A673 (cell line): ENCODE measurements around the gene PNMA6A. TPM values are rescaled to one million over a fixed set of nuclear protein-coding genes. Genes with fewer than 3 reads are reported as not detected.
"Not testable (repeated sequence)": the region's sequence is repeated elsewhere in the genome, so short reads cannot be mapped to it uniquely, and the experiment has no call there.

ENCODE experiments used
- BruUV-seq: library from RNA; stranded (reverse); fragments of 400-500 nt; replicated peaks from 2 replicates; lab custom pipeline; 2021; lab: Mats Ljungman, UMichigan
- CTCF ChIA-PET: fragments of 300-600 bp; sonication (Branson Sonifier 250); formaldehyde crosslinking; loops from one replicate; lab custom pipeline; 2022; ENCODE audit warnings: antibody characterized with exemption; lab: Charles Lee
- POLR2A ChIA-PET: fragments of 300-600 bp; sonication (Branson Sonifier 250); formaldehyde crosslinking; loops from one replicate; lab custom pipeline; 2022; ENCODE audit warnings: antibody characterized with exemption; ENCODE audit not compliant: low non-redundant PET; lab: Charles Lee
- DNase-seq: peaks from one replicate; pipeline ENCODE4 v3.0.0-alpha.2; 2015; ENCODE audit warnings: low spot score
- H3K27ac ChIP-seq: fragments of 200-600 bp; sonication (generic); 2 replicates; pipeline ENCODE4 v1.5.1; 2016; ENCODE audit warnings: mixed run types, low read depth, mild to moderate bottlenecking, mixed read lengths, antibody characterized with exemption, low read length; ENCODE audit not compliant: poor library complexity, severe bottlenecking
- H3K27me3 ChIP-seq: fragments of 200-600 bp; sonication (generic); replicated peaks from 2 replicates; pipeline ENCODE4 v1.6.1; 2017; ENCODE audit warnings: mixed run types, low read depth, mild to moderate bottlenecking, mixed read lengths, antibody characterized with exemption, low read length; ENCODE audit not compliant: insufficient read depth, poor library complexity
- H3K36me3 ChIP-seq: fragments of 200-600 bp; sonication (generic); 2 replicates; pipeline ENCODE4 v1.6.1; 2016; ENCODE audit warnings: mixed run types, mild to moderate bottlenecking, mixed read lengths, antibody characterized with exemption, low read length; ENCODE audit not compliant: insufficient read depth, poor library complexity, severe bottlenecking
- H3K4me1 ChIP-seq: fragments of 200-600 bp; sonication (generic); 2 replicates; pipeline ENCODE4 v1.6.1; 2017; ENCODE audit warnings: mixed run types, mild to moderate bottlenecking, mixed read lengths, antibody characterized with exemption, low read length; ENCODE audit not compliant: insufficient read depth, poor library complexity, severe bottlenecking
- H3K4me3 ChIP-seq: fragments of 200-600 bp; sonication (generic); 2 replicates; pipeline ENCODE4 v1.5.1; 2016; ENCODE audit warnings: low read depth, mixed run types, mild to moderate bottlenecking, mixed read lengths, low read length; ENCODE audit not compliant: poor library complexity, severe bottlenecking
- H3K9me3 ChIP-seq: fragments of 200-600 bp; sonication (generic); 2 replicates; pipeline ENCODE4 v1.6.1; 2016; ENCODE audit warnings: mixed run types, low read depth, mild to moderate bottlenecking, mixed read lengths, antibody characterized with exemption, low read length; ENCODE audit not compliant: poor library complexity, severe bottlenecking
- EZH2 ChIP-seq: fragments of 200-600 bp; sonication (generic); IDR thresholded peaks from 2 replicates; pipeline ENCODE4 v1.6.1; 2017; ENCODE audit warnings: borderline replicate concordance, low read depth, mild to moderate bottlenecking, mixed read lengths, antibody characterized with exemption, low read length; ENCODE audit not compliant: poor library complexity, severe bottlenecking
- intact Hi-C: fragments of 100-400 bp; cut with micrococcal nuclease; formaldehyde crosslinking; loops from one replicate; pipeline ENCODE4 v1.10.0; 2022; ENCODE audit not compliant: unreplicated experiment
- total RNA-seq: library from RNA; stranded (reverse); gene quantifications from 2 replicates; pipeline ENCODE4 v1.2.3, GENCODE V29; 2021
- TF ChIP-seq, protein P1 (sequence below): fragments of 300-800, 200-600 bp; sonication (generic); conservative IDR thresholded peaks from 2 replicates; pipeline ENCODE4 v1.5.1; 2017; ENCODE audit warnings: low read depth, mild to moderate bottlenecking, antibody characterized with exemption, low read length, moderate library complexity, mixed read lengths

PNMA6A gene
- total RNA-seq, 1 experiment from 2014 or later, result 6.3 TPM

DNA sequence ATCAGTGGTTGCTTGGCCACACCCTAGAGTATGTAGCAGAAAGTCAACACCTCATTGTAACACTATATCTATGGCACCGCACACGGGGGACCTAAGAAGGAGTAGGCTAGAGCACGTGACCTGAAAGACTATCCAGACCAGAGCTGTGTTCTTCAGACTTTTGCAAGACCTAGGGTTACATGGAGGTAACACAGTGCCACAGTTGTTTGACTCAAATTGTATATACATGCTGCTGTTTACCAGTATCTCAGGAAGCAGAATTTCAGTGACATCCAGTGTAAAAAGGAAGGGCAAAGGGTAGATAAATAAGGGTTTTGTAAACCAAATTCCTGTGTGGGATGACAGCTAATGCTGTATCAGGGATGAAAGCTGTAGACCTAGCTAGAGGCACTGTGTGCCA is 30.2 kb downstream of the PNMA6A start:
- Histone ChIP-seq H3K36me3 (no peaks in the 10 kb centered on the region), H3K4me3 (no peak overlapping the region), H3K27me3 (no peaks in the 10 kb centered on the region), H3K27ac (no peak overlapping the region), H3K9me3 (no peaks in the 10 kb centered on the region), H3K4me1 (no peaks in the 10 kb centered on the region)
- intact Hi-C loops, result no loop called here
- POLR2A ChIA-PET, result no interaction called here
- DNase-seq, result no peak
- no peak for TF ChIP-seq EZH2
- TF ChIP-seq, protein P1, sequence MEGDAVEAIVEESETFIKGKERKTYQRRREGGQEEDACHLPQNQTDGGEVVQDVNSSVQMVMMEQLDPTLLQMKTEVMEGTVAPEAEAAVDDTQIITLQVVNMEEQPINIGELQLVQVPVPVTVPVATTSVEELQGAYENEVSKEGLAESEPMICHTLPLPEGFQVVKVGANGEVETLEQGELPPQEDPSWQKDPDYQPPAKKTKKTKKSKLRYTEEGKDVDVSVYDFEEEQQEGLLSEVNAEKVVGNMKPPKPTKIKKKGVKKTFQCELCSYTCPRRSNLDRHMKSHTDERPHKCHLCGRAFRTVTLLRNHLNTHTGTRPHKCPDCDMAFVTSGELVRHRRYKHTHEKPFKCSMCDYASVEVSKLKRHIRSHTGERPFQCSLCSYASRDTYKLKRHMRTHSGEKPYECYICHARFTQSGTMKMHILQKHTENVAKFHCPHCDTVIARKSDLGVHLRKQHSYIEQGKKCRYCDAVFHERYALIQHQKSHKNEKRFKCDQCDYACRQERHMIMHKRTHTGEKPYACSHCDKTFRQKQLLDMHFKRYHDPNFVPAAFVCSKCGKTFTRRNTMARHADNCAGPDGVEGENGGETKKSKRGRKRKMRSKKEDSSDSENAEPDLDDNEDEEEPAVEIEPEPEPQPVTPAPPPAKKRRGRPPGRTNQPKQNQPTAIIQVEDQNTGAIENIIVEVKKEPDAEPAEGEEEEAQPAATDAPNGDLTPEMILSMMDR, result no peak
- CTCF ChIA-PET, result no interaction called here
- BruUV-seq, result no TSS peak

DNA sequence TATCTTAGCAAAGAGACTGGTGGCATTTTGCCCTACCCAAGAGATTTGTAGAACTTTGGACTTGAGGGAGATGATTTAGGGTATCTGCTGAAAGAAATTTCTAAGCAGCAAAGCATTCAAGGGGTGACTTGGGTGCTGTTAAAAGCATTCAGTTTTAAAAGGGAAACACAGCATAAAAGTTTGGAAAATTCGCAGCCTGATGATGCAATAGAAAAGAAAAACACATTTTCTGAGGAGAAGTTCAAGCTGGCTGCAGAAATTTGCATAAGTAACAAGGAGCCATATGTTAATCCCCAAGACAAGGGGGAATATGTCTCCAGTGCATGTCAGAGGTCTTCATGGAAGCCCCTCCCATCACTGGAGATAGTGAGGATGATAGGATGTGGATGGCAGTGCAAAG is 32.7 kb downstream of the PNMA6A start:
- H3K27ac ChIP-seq, H3K4me1 ChIP-seq, intact Hi-C loops, POLR2A ChIA-PET, DNase-seq, H3K36me3 ChIP-seq, BruUV-seq, H3K9me3 ChIP-seq, H3K27me3 ChIP-seq, H3K4me3 ChIP-seq, CTCF ChIA-PET: not testable (repeated sequence)

DNA sequence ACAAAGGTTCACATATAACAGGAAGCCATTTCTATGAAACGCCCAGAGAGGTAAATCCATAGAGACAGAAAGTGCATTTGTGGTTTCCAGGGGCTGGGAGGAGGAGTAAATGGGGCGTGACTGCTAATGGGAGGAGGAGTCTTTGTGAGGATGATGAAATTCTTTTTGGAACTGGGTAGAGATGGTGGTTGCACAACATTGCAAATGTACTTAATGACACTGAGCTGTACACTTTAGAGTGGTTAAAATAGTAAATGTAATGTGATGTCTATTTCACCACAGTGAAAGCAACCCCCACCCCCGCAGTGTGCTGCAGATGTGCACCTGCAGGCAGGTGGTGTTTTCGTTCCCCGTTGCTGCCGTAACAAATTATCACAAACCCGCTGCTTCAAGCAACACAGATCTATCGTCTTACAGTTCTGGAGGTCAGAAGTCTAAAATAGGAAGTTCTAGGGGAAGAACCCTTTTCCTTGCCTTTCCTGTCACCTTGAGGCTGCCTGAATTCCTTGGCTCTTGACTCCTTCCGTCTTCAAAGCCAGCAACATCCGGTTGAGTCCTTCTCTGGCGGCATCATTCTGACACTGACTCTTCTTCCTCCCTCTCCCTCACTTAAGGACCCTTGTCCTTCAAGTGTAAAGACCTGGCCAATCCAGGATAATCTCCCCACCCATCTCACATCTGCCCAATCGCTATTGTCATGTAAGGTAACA is 34.0 kb downstream of the PNMA6A start:
- H3K27ac ChIP-seq, H3K27me3 ChIP-seq, POLR2A ChIA-PET, H3K9me3 ChIP-seq, H3K4me1 ChIP-seq, BruUV-seq, H3K36me3 ChIP-seq, intact Hi-C loops, DNase-seq, CTCF ChIA-PET, H3K4me3 ChIP-seq: not testable (repeated sequence)

DNA sequence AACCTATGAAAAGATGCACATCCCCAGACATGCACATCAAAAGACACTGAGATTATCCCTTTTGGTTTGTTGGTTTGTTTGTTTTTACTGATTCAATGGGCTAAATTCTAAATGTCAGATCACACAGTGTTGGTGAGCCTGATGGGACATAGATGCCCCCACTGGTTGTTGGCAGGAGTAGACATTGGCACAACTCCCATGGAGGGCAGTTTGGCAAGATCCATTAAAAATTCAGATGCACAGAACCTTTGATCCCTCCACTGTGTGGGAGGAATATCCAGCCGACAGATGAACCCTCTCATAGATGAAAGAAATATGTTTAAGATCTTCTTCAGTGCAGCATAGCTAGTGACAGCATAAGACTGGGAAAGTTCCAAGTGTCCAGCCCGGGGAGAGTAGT is 38.5 kb downstream of the PNMA6A start:
- POLR2A ChIA-PET, result not testable (repeated sequence)

DNA sequence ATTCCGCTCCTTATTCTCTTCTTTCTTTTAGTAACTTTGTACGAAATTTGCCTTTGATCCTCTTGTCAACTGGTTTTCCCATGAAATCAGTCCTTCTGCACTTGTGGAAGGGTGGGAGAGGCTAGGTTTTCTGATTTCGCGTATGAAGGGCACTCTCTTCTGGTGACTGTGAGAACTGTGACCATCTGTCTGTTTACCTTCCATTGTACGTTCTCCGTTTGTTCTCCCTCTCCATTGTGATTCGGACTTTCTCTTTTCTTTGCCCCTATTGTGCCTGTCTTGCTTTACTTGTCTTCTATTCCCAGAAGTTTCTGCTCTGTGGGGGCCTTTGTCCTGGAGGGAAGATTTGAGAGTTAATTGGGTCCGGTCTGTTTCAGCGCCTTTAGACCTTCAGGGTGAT is 41.6 kb downstream of the PNMA6A start:
- H3K27me3 ChIP-seq, POLR2A ChIA-PET: not testable (repeated sequence)

More for the DNA sequence above, 38.5 kb downstream of the PNMA6A start:
- H3K4me3 ChIP-seq, CTCF ChIA-PET, H3K27ac ChIP-seq, DNase-seq, H3K9me3 ChIP-seq, H3K27me3 ChIP-seq, H3K4me1 ChIP-seq, H3K36me3 ChIP-seq, intact Hi-C loops, BruUV-seq: not testable (repeated sequence)

DNA sequence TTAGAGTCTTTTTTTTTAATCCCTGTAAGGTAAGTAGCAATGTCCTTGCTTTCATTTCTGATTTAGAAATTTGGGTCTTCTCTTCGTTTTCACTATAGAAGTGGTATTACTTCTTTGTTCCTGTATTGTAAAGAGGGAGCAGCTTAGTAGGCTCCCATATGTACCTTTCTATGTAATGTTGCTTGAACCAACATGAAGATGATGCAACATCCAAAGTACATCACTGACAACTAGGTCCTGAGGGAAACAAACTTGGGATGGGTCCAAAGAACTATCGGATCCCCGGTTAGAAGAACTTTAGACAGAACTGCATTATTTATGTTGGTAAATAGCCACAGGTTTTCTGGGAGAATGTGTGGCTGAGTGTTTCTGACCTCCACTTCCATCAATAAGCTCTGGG is 45.5 kb downstream of the PNMA6A start:
- CTCF ChIA-PET, BruUV-seq, H3K4me3 ChIP-seq, H3K9me3 ChIP-seq, H3K27ac ChIP-seq, H3K4me1 ChIP-seq, H3K27me3 ChIP-seq, POLR2A ChIA-PET, DNase-seq, H3K36me3 ChIP-seq, intact Hi-C loops: not testable (repeated sequence)

More for the DNA sequence above, 41.6 kb downstream of the PNMA6A start:
- BruUV-seq, H3K9me3 ChIP-seq, CTCF ChIA-PET, H3K4me3 ChIP-seq, H3K27ac ChIP-seq, DNase-seq, H3K4me1 ChIP-seq, intact Hi-C loops, H3K36me3 ChIP-seq: not testable (repeated sequence)

DNA sequence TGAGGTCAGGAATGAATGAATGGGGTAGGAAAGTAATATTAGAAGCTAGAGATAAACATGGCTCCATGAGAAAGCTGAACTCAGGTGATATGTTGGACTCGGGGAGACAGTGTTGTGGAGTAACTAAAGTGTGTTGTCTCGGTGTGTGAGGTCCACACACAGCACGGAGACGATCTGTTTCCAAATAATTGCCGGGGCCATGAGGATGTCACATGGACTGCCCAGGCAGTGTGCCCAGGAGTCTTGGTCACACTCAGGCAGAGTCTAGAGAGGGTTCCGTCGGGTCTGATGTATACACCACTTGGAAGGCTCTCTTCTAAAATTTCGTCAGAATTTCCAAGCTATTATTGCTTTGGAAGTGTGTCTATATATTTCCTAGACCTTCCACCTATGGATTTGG is 48.0 kb downstream of the PNMA6A start:
- CTCF ChIA-PET, H3K4me1 ChIP-seq, DNase-seq, H3K9me3 ChIP-seq, POLR2A ChIA-PET, H3K4me3 ChIP-seq, H3K27me3 ChIP-seq, H3K36me3 ChIP-seq, H3K27ac ChIP-seq, BruUV-seq, intact Hi-C loops: not testable (repeated sequence)
